GM19372 (cell line): ENCODE data around the gene ZNF587.
"Not testable (repeated sequence)": the region's sequence is repeated elsewhere in the genome, so short reads cannot be mapped to it uniquely, and the experiment has no call there.

Experiments used
- ATAC-seq: cut with Tn5 transposase; IDR thresholded peaks from one replicate; pipeline ENCODE4 v1.9.1; 2021; ENCODE audit warnings: mild to moderate bottlenecking, low read depth, moderate library complexity; ENCODE audit not compliant: unreplicated experiment

The ZNF587 gene

DNA sequence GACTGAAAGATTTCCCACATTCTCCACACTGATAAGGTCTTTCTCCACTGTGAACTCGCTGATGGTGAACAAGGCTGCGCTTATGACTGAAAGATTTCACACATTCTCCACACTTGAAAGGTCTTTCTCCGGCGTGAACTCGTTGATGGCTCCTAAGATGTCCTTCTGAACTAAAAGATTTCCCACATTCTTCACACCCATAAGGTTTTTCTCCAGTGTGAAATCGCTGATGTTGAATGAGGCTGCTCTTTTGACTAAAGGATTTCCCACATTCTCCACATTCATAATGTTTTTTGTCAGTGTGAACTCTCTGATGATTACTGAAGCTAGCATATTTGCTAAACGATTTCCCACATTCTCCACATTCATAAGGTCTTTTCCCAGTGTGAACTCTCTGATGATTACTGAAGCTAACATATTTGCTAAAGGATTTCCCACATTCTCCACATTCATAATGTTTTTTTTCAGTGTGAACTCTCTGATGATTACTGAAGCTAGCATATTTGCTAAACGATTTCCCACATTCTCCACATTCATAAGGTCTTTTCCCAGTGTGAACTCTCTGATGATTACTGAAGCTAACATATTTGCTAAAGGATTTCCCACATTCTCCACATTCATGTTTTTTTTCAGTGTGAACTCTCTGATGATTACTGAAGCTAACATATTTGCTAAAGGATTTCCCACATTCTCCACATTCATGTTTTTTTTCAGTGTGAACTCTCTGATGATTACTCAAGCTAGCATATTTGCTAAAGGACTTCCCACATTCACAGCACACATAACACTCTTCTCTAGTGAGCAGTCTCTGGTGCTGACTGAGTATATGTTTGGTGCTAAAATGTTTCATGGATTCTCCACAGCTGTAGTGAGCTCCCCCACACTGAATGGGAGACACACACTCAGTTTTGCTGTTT, 24.5 kb downstream of the ZNF587 start:
- ATAC-seq, result not testable (repeated sequence)

GRCh38 chr19:57886046-57886445, 36.4 kb downstream of the ZNF587 start:
- ATAC-seq, result no peak

DNA sequence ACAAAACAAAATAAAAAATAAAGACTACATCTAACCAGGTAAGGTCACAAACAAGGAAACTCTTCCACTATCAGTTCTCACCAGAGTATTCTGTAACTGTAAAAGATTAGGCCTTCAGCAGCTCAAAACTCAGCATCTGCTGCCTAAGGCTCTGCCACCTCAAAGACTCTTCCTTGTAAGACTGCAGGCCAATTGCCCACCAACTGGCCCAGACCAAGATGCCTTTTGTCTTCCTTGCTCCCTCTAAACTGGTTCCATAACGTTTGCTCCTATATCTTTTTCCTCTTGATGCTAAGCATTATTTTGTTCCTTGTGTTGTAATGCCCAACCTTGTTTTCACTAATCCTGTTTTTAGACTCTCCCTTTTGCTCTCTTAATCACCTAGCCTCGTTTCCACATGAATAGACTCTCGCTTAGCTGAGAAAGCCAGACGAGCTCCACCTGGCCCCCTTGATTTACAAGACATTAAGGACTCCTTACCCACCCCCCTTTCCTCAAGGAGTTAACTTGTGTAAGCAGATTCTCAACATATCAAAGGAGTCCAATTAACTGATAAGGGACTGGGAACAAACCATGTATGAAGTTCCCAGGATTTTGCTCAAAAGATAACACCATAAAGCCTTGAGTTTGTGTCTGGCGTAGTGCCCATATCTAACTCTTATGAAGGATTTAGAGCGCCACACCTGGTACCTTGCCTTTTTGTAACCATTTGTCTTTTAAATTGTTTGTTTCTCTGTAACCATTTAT, 37.7 kb downstream of the ZNF587 start:
- no peak for ATAC-seq

GRCh38 chr19:57888107-57888559, 38.5 kb downstream of the ZNF587 start:
- ATAC-seq, result no peak

GRCh38 chr19:57888560-57889231, 39.0 kb downstream of the ZNF587 start, which contains the start of gene ZNF814:
Gene ZNF814, minus strand, starts transcription at chr19:57889037. Its CDS starts 235 bp downstream, at chr19:57888802.
- no peak for ATAC-seq

DNA sequence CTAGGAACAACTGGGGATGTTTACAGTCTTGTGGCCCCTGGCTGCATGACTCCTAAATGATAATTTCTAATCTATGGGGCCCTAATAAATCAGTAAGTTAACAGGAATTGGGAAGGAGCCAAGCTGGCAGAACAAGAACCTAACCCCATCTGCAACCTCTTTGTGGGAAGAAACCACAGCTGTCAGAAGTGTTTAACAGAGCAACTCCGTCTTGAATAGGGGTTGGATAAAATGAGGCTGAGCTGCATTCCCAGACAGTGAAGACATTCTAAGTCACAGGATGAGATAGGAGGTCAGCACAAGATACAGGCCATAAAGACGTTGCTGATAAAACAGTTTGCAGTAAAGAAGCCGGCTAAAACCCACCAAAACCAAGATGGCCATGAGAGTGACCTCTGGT, 41.0 kb downstream of the ZNF587 start:
- not testable (repeated sequence) for ATAC-seq

GRCh38 chr19:57900311-57900710, 50.7 kb downstream of the ZNF587 start:
- ATAC-seq, result no peak

DNA sequence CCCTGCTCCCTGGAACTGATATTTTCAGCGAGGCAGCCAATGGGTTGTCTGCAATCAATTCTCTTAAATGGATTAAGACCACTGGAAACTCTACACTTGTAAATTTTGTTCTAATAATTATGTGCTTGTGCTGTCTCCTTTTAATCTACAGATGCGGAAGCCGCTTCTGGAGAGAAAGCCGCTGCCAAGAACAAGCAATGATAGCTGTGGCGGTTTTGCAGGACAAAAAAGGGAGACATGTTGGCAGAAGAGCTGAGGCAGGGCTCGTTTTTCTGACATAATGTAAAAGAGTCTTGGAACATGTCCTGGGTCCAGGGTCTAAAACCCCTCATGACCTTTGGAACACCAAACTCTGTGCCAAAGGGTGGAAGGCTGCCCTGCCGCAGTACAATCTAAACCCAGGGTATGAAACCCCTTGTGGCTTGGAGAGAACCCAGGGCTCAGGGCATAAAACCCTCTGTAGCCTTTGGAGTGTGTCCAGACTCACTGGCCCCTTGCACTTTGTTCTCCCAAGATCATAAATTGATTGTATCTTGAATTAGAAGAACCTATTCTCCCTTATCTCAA, 54.0 kb downstream of the ZNF587 start:
- no peak for ATAC-seq

DNA sequence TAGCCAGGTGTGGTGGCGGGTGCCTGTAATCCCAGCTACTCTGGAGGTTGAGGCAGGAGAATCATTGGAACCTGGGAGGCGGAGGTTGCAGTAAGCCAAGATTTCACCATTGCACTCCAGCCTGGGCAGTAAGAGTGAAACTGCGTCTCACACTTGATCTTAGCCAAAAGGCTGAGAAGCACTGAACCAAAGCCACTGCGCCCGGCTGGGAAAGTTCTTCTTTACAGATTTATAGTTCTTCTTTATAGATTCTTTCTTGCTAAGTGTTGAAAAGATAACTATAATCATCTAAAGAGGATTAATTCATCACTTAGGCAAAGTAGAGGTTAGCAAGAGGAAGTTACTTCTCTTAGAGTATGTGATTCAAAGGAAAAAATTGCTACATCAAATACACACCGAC, 55.6 kb downstream of the ZNF587 start:
- ATAC-seq, result no peak

DNA sequence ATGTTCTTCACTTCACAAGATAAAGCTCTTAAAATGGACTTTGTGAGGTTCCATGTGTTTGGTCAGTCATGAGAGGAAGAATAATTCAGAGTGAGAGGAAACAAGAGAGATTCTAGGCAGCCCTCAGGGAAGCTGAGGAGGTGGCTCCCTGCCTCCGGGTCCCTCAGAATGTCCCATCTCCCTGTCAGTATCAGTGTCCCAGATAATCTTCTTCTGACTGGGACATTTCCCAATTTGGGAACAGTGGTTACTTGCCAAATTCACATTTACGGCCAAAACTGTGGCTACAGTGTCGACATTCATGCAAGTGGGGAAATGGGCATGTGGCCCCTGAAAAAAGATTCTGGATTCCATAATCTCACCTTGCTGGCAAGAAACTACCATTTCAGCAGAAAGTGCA, 57.7 kb downstream of the ZNF587 start:
- no peak for ATAC-seq

DNA sequence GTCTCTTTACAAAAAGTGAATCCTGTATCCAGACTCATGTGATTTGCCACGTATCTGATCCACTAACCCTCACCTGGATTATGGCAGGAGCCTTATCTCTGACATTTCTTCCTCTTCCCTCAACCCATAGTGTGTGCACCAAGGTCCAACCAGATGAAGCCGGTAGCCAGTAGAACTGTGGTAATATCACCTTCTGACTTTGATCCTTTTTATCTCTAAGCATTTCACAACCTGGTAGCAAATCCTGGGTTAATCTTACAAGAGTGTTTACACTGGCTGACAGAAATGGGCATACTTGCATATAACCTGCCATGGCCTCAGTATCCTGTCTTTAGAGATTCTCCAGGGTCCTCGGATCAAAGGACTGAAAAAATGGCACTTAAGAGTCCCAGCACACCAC, 64.9 kb downstream of the ZNF587 start:
- no peak for ATAC-seq
